ENCODE results near the gene ME3.
A peak's percentile ranks its signal among the peaks of the same experiment; 100 is the strongest.

The ME3 gene

DNA sequence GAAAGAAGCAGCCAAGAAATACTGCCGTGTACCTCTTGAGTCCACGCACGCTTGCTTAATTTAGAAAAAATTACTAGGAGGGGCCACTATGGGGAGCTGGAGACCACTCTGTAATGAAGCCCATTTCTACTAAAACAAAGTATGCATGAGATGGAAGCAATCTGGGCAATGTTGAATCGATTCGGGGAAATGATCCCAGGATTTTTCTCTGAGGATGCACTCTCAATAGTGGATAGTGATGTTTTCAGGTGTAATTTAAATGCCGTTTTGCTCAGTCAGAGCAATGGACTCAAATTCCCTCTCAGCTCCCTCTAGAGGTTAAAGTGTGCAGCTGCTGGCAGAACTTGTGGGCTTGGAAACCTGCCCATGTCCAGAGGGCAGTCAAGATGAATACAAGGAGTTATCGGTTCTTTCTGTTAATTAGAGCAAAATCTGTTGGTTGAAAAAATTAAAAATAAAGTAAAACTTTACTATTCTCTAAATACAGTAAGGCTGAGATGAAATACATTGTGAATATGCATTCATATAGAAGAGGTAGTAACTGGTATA, 64.1 kb downstream of the ME3 start:
- TF ChIP-seq, protein P1, sequence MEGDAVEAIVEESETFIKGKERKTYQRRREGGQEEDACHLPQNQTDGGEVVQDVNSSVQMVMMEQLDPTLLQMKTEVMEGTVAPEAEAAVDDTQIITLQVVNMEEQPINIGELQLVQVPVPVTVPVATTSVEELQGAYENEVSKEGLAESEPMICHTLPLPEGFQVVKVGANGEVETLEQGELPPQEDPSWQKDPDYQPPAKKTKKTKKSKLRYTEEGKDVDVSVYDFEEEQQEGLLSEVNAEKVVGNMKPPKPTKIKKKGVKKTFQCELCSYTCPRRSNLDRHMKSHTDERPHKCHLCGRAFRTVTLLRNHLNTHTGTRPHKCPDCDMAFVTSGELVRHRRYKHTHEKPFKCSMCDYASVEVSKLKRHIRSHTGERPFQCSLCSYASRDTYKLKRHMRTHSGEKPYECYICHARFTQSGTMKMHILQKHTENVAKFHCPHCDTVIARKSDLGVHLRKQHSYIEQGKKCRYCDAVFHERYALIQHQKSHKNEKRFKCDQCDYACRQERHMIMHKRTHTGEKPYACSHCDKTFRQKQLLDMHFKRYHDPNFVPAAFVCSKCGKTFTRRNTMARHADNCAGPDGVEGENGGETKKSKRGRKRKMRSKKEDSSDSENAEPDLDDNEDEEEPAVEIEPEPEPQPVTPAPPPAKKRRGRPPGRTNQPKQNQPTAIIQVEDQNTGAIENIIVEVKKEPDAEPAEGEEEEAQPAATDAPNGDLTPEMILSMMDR (IDR thresholded peaks at IDR 0.05; ENCODE audit: low read depth, low read length, missing control alignments), result peak; percentile 90

DNA sequence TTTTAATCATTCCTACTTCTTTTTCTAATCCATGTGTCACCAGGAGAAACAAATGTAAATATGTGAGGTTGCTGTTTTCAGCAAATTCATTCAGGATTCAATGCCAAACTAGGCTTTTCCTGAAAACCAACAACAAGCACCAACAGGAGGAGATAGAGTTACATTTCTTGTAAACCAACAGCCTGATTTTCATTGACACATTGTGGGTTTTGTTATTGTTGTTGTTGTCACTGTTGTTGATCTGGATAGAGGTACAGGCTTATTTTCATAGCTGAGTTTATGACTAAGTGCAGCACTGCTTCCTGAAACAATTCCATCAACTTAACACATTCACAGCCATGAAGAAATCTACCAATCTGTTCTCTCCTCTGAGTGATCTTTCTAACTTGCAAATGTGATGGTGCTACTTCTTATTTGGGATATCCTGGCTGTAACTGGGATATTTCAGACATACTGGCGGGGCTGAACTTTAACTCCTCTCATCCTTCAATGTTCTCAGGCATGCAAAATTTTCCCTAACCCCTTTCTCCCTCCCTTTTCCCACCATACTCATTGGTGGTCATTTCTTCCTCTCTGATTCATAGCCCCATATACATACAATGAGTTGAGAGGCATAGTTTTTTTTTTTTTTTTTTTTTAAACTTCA, 65.5 kb downstream of the ME3 start:
- TF ChIP-seq, protein P1 (IDR thresholded peaks at IDR 0.05; ENCODE audit: low read depth, low read length, missing control alignments), result no peak
- no peak overlapping the region for H3K4me3 ChIP-seq (ENCODE audit: low read depth, low read length)

More for the DNA sequence above, 64.1 kb downstream of the ME3 start:
- peak; percentile 13 for DNase-seq (ENCODE audit: low read depth)
- H3K4me3 ChIP-seq (ENCODE audit: low read depth, low read length), result no peak overlapping the region

DNA sequence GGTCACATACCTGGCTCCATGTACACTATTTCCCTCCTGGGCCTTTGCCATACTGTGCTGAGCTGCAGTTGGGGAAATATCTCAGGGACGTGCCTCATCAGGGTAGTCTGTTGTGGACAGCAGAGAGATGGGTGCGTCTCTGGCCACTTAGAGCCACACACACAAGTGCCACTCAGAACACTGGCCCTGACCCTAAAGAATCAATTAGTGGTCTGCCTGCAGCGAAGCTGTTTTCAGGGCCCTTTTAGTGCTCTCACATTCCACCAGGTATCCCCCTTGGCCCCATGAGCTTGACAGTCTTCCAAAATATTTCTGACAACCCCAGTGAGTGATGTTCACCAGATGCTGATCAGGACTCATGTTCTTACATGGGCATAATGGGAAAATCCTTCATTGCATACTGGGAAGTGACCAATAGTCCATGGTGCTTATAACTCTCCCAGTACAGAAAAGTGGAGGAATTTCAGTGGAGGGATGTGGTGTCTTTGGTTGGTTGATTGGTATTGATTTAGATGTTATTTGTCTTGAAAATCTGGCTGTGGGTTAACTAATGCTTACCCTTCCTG, 66.1 kb downstream of the ME3 start:
- TF ChIP-seq, protein P1 (IDR thresholded peaks at IDR 0.05; ENCODE audit: low read depth, low read length, missing control alignments), result no peak
- no peak for DNase-seq (ENCODE audit: low read depth)
- H3K4me3 ChIP-seq (ENCODE audit: low read depth, low read length), result no peak overlapping the region

More for the DNA sequence above, 65.5 kb downstream of the ME3 start:
- DNase-seq (ENCODE audit: low read depth), result no peak

DNA sequence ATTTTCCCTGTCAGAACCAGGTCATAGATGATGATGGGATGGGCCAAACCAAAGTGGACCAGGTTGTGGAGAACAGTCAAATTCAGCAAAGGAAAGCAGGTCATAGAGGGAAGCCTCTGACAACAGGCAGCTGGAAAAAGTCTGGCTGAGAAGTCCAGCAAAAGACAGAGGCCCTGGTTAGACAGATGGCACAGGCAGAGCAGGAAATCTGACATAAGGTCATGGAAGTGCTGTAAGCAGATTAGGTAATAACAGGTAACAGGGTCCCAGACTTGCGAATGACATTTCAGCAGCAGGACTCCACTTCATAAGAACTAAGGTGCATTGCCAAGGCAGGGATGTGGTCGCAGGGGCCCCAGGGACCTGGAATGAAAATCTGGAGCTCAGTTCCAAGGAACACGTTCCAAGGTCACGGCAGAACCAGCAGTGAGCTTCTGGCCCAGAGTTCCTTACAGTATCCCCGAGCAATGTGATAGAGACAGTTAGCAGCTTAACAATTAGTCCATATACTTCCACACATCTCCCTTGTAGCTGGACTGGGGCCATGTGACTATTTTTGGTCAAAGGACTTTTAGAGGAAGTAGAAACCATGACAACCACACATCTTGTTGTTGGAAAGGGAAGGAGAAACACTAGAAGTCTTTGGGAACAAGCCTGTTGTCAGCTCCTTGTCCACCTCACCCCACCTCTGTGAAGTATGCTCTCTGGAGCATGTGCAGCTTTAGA, 75.4 kb downstream of the ME3 start:
- no peak for DNase-seq (ENCODE audit: low read depth)
- TF ChIP-seq, protein P1 (IDR thresholded peaks at IDR 0.05; ENCODE audit: low read depth, low read length, missing control alignments), result no peak
- H3K4me3 ChIP-seq (ENCODE audit: low read depth, low read length), result no peak overlapping the region

DNA sequence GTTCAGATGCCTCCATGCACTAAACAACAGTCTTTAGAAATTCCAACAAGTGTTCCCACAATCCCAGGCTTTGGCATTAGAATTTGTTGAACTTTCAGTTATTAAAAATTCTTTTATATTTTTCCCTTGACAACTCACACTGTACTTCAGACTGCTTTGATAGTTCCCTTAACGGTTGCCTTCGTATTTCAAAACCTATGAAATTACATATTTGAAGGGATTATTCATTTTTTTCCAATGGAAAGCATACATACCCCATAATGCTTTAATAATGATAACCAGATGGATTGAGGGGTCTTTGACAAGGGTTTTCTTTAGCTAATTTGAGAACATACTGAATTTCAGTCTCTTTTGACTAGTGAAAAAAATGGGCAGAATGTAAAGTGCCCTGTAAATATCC, 76.5 kb downstream of the ME3 start:
- TF ChIP-seq, protein P1 (IDR thresholded peaks at IDR 0.05; ENCODE audit: low read depth, low read length, missing control alignments), result no peak
- H3K4me3 ChIP-seq (ENCODE audit: low read depth, low read length), result no peak overlapping the region
- DNase-seq (ENCODE audit: low read depth), result no peak

DNA sequence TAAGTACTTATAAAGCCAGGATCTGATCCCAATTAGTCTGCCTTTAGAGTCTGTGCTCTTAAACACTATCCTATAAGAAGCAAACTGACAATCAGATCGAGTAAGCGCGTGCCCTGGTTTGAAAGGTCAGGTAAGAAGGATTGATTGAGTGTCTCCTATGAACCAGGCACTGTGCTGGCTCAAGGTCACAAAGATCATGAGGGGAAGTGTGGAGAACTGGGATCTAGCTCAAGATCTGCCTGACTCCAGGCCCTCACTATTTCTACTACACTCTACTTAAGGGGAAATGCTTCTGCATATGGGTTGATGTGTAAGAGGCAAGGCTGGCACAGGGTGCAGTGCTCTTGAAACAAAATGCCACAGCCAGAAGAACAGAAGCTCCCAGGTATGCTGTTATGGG, 77.0 kb downstream of the ME3 start:
- TF ChIP-seq, protein P1 (IDR thresholded peaks at IDR 0.05; ENCODE audit: low read depth, low read length, missing control alignments), result no peak
- H3K4me3 ChIP-seq (ENCODE audit: low read depth, low read length), result no peak overlapping the region
- DNase-seq (ENCODE audit: low read depth), result no peak
